Endothelial cell of umbilical vein (primary cell): ENCODE results near the gene TAS1R1. TPM values are rescaled to one million over a fixed set of nuclear protein-coding genes. Genes with fewer than 3 reads are reported as not detected.

Experiments used
- BruUV-seq: library from RNA; stranded (reverse); fragments of 400-500 nt; replicated peaks from 2 replicates; lab custom pipeline; 2021; lab: Mats Ljungman, UMichigan
- CTCF ChIA-PET: fragments of 300-600, 350-600 bp; sonication (Branson Sonifier 250); formaldehyde crosslinking; loops from one replicate; lab custom pipeline; 2021; ENCODE audit warnings: antibody characterized with exemption, inconsistent platforms; lab: Charles Lee
- POLR2A ChIA-PET: fragments of 300-600, 350-600 bp; sonication (Branson Sonifier 250); formaldehyde crosslinking; loops from one replicate; lab custom pipeline; 2021; ENCODE audit warnings: antibody characterized with exemption, inconsistent platforms; lab: Charles Lee
- DNase-seq: peaks from one replicate; pipeline ENCODE4 v3.0.0-alpha.2; 2011; ENCODE audit warnings: low read depth, low spot score
- FAIRE-seq: peaks from 2 replicates; lab custom pipeline; 2011; peaks lifted over from hg19 to GRCh38; lab: Jason Lieb, UNC
- H2AFZ ChIP-seq: 2 replicates; pipeline ENCODE4 v1.6.0; 2012; ENCODE audit warnings: low read depth, low read length, control low read depth, inconsistent platforms
- H3K27ac ChIP-seq: 2 replicates; pipeline ENCODE4 v1.5.1; 2011; ENCODE audit warnings: low read depth, mild to moderate bottlenecking, control low read depth, low read length, moderate library complexity; ENCODE audit not compliant: insufficient read depth
- H3K27me3 ChIP-seq, 2 experiments: 2 replicates each; pipeline versions ENCODE4 v1.6.0 to v1.6.1; 2011; ENCODE audit warnings: low read length in 2 of 2, mixed read lengths in 1 of 2; ENCODE audit not compliant: control insufficient read depth in 2 of 2, insufficient read depth in 2 of 2
- H3K36me3 ChIP-seq, 2 experiments: 2 replicates in 1 of 2; 3 replicates in 1 of 2; pipeline ENCODE4 v1.5.1; 2011; ENCODE audit warnings: low read length in 2 of 2, mild to moderate bottlenecking in 1 of 2, moderate library complexity in 1 of 2; ENCODE audit not compliant: control insufficient read depth in 2 of 2, insufficient read depth in 2 of 2; ENCODE audit errors: extremely low read depth in 1 of 2
- H3K4me1 ChIP-seq: 3 replicates; pipeline ENCODE4 v1.5.1; 2011; ENCODE audit warnings: mild to moderate bottlenecking, low read length; ENCODE audit not compliant: control insufficient read depth, insufficient read depth; ENCODE audit errors: extremely low read depth
- H3K4me2 ChIP-seq: 2 replicates; pipeline ENCODE4 v1.6.1; 2011; ENCODE audit warnings: low read length, control low read depth, mixed read lengths; ENCODE audit not compliant: insufficient read depth
- H3K4me3 ChIP-seq, 3 experiments: fragments of 200-600 bp in 1 of 3; sonication (generic), shearing (Covaris generic) in 1 of 3; replicated peaks in 1 of 3; 2 replicates each; pipeline ENCODE4 v1.5.1; 2011 to 2016; ENCODE audit warnings: control low read depth in 3 of 3, low read length in 3 of 3, mild to moderate bottlenecking in 2 of 3, inconsistent platforms in 1 of 3, low read depth in 1 of 3, moderate library complexity in 1 of 3; ENCODE audit not compliant: insufficient read depth in 1 of 3
- H3K79me2 ChIP-seq: 2 replicates; pipeline ENCODE4 v1.6.0; 2012; ENCODE audit warnings: low read length, inconsistent platforms; ENCODE audit not compliant: control insufficient read depth, insufficient read depth
- H3K9ac ChIP-seq: replicated peaks from 2 replicates; pipeline ENCODE3; 2011; ENCODE audit warnings: low read length, control low read depth; ENCODE audit not compliant: insufficient read depth; ENCODE audit errors: extremely low read depth
- H3K9me1 ChIP-seq: replicated peaks from 3 replicates; pipeline ENCODE4 v1.6.0; 2011; ENCODE audit warnings: mild to moderate bottlenecking, low read length; ENCODE audit not compliant: control insufficient read depth, insufficient read depth; ENCODE audit errors: extremely low read depth
- H3K9me3 ChIP-seq: replicated peaks from 2 replicates; pipeline ENCODE4 v1.5.1; 2012; ENCODE audit warnings: low read length, inconsistent platforms; ENCODE audit not compliant: control insufficient read depth, insufficient read depth
- H4K20me1 ChIP-seq: replicated peaks from 2 replicates; pipeline ENCODE3; 2011; ENCODE audit warnings: mild to moderate bottlenecking, low read length; ENCODE audit not compliant: control insufficient read depth, insufficient read depth; ENCODE audit errors: extremely low read depth
- EZH2 ChIP-seq: IDR thresholded peaks from 2 replicates; pipeline ENCODE4 v1.6.1; 2012; ENCODE audit warnings: borderline replicate concordance, low read depth, mild to moderate bottlenecking, moderate library complexity, low read length, inconsistent platforms; ENCODE audit not compliant: severe bottlenecking
- FOS ChIP-seq: IDR thresholded peaks from 2 replicates; pipeline ENCODE4 v1.6.1; 2011; ENCODE audit warnings: mild to moderate bottlenecking, low read length, moderate library complexity, borderline replicate concordance; ENCODE audit not compliant: insufficient read depth
- GATA2 ChIP-seq: IDR thresholded peaks from 2 replicates; pipeline ENCODE4 v1.7.0; 2011; ENCODE audit warnings: low read depth, mild to moderate bottlenecking, moderate library complexity, mixed read lengths, low read length; ENCODE audit not compliant: insufficient read length, insufficient read depth
- JUN ChIP-seq: IDR thresholded peaks from 2 replicates; pipeline ENCODE4 v1.6.1; 2011; ENCODE audit warnings: borderline replicate concordance, low read depth; ENCODE audit not compliant: insufficient read length, insufficient read depth
- MYC ChIP-seq: IDR thresholded peaks from one replicate; pipeline ENCODE4 v1.6.1; 2011; ENCODE audit warnings: mild to moderate bottlenecking, low read depth, low read length
- POLR2A ChIP-seq: IDR thresholded peaks from 2 replicates; pipeline ENCODE4 v1.6.1; 2012; ENCODE audit warnings: low read depth, mild to moderate bottlenecking, control low read depth, low read length
- POLR2AphosphoS5 ChIP-seq: IDR thresholded peaks from 2 replicates; pipeline ENCODE4 v1.6.1; 2012; ENCODE audit warnings: low read depth, mild to moderate bottlenecking, control low read depth, low read length, moderate library complexity; ENCODE audit not compliant: insufficient read depth
- dilution Hi-C: fragments of 300-500 bp; cut with MboI; formaldehyde crosslinking; loops from one replicate; pipeline ENCODE4 v1.15.0; 2019; ENCODE audit warnings: low sequenced_read_pairs; ENCODE audit not compliant: extremely low pct_ligation_motif_present
- intact Hi-C: fragments of 100-400 bp; cut with micrococcal nuclease; formaldehyde crosslinking; loops from one replicate; pipeline ENCODE4 v1.10.0; 2022
- polyA plus RNA-seq, 4 experiments: library from polyadenylated mRNA; depleted of rRNA in 3 of 4; stranded (reverse) in 3 of 4; unstranded in 1 of 4; fragments of >200 nt; gene quantifications; 2 replicates each; pipeline versions ENCODE4 v1.2.1 to v1.2.3, GENCODE V29; 2011 to 2012; ENCODE audit warnings: missing spikeins in 1 of 4
- total RNA-seq: library from RNA; stranded (reverse); gene quantifications from 2 replicates; pipeline ENCODE4 v1.2.3, GENCODE V29; 2021
- TF ChIP-seq, protein P1 (sequence below): IDR thresholded peaks from 2 replicates; pipeline ENCODE4 v1.6.1; 2011; ENCODE audit not compliant: insufficient read depth, insufficient read length
- TF ChIP-seq, protein P2 (sequence below), 2 donors: IDR thresholded peaks; 1 replicate in 1 of 2; 2 replicates in 1 of 2; pipeline ENCODE4 v1.5.1; 2011; ENCODE audit warnings: low read length in 2 of 2, mild to moderate bottlenecking in 2 of 2, moderate library complexity in 2 of 2, control low read depth in 1 of 2, inconsistent platforms in 1 of 2, low read depth in 1 of 2; ENCODE audit not compliant: insufficient read depth in 1 of 2; ENCODE audit errors: extremely low read depth in 1 of 2

TAS1R1 gene
- total and polyA plus RNA-seq, 2 donors (not counting 3 experiments of a cell fraction or from before 2014, with no cell fraction given), result not detected

GRCh38 chr1:6577831-6578525 is 22.9 kb downstream of the TAS1R1 start:
- H2AFZ ChIP-seq, result no peak overlapping the region
- H3K4me1 ChIP-seq, result peaks cover 14% of the 10 kb centered on the region
- dilution Hi-C loops, result no loop called here
- no peaks in the 10 kb centered on the region for H4K20me1 ChIP-seq
- TF ChIP-seq, protein P1, sequence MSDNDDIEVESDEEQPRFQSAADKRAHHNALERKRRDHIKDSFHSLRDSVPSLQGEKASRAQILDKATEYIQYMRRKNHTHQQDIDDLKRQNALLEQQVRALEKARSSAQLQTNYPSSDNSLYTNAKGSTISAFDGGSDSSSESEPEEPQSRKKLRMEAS, result no peak
- TF ChIP-seq, protein P2, sequence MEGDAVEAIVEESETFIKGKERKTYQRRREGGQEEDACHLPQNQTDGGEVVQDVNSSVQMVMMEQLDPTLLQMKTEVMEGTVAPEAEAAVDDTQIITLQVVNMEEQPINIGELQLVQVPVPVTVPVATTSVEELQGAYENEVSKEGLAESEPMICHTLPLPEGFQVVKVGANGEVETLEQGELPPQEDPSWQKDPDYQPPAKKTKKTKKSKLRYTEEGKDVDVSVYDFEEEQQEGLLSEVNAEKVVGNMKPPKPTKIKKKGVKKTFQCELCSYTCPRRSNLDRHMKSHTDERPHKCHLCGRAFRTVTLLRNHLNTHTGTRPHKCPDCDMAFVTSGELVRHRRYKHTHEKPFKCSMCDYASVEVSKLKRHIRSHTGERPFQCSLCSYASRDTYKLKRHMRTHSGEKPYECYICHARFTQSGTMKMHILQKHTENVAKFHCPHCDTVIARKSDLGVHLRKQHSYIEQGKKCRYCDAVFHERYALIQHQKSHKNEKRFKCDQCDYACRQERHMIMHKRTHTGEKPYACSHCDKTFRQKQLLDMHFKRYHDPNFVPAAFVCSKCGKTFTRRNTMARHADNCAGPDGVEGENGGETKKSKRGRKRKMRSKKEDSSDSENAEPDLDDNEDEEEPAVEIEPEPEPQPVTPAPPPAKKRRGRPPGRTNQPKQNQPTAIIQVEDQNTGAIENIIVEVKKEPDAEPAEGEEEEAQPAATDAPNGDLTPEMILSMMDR (IDR thresholded peaks at IDR 0.05; ENCODE audit: extremely low read depth in 1 of 2, insufficient read depth in 1 of 2, low read depth in 1 of 2, low read length in 2 of 2), result no peak
- TF ChIP-seq MYC (no peak), JUN (no peak), POLR2A (no peak), GATA2 (no peak), POLR2AphosphoS5 (no peak), EZH2 (no peak), FOS (no peak)
- H3K4me2 ChIP-seq, result no peak overlapping the region
- H3K27me3 ChIP-seq, result no peaks in the 10 kb centered on the region
- no peak overlapping the region for H3K27ac ChIP-seq
- ChIA-PET CTCF (interaction anchor here (1.1 kb wide), 2 partner anchors 15 to 55 kb away, joined by 3 to 4 read pairs; no protein-coding TSS in a partner anchor), POLR2A (no interaction called here)
- no peaks in the 10 kb centered on the region for H3K9me3 ChIP-seq
- intact Hi-C loops, result no loop called here
- no peak overlapping the region for H3K4me3 ChIP-seq
- H3K9ac ChIP-seq, result no peak overlapping the region
- no TSS peak for BruUV-seq
- DNase-seq (no peak), FAIRE-seq (no peak)
- no peaks in the 10 kb centered on the region for H3K9me1 ChIP-seq
- no peaks in the 10 kb centered on the region for H3K36me3 ChIP-seq
- H3K79me2 ChIP-seq, result peaks cover 11% of the 10 kb centered on the region
